HG03159 (cell line): ENCODE measurements around the gene CYP27A1.

Experiments used
- ATAC-seq: cut with Tn5 transposase; IDR thresholded peaks from one replicate; pipeline ENCODE4 v1.9.1; 2021; ENCODE audit warnings: mild to moderate bottlenecking, moderate library complexity; ENCODE audit not compliant: unreplicated experiment

The CYP27A1 gene

DNA sequence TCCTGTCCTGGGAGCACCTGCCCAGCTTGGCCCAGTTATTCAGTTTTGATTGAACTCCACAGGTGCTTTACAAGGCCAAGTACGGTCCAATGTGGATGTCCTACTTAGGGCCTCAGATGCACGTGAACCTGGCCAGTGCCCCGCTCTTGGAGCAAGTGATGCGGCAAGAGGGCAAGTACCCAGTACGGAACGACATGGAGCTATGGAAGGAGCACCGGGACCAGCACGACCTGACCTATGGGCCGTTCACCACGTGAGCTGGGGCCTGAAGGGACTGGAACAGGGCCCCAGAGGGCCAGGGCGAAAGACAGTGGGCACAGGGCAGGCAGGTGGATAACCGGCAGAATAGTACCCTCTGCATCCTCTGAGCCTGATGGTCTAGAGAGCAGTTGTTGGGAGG, 27.6 kb downstream of the CYP27A1 start:
- ATAC-seq: no peak

DNA sequence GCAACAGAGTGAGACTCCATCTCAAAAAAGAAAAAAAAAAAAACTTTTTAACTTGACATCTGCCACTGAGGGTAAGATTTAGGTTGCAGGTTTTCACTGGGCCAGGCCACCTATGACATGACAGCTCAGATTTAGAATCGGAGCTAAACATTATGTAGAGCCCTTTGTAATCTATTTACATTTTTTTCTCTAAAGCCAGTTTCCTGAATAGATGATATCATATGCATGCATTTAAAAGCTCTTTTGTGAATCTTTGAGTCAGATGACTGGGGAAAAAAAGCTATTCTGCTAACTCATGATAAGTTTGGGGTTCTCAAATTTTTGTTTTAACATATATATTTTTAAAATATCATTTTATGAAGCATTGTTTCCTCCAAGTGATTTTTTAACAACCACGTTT, 28.3 kb downstream of the CYP27A1 start:
- no peak for ATAC-seq

DNA sequence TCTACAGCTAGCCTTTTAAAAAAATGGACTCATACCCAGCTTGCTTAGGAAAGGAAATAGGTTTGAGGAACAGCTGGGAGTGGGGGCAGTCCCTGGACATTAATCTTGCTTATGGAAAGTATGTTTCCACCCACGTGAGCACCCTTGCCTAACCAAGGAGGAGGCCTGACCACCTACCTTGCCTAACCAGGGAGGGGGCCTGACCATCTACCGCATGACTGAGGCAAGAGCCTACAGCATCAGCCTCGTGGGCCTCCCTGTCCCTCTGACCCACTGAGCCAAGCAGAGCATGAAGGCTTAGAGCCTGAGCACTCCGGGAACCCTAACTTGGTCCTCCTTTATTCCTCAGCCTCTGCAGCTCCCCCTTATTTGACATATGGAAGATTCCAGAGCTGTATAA, 29.4 kb downstream of the CYP27A1 start:
- ATAC-seq: no peak

DNA sequence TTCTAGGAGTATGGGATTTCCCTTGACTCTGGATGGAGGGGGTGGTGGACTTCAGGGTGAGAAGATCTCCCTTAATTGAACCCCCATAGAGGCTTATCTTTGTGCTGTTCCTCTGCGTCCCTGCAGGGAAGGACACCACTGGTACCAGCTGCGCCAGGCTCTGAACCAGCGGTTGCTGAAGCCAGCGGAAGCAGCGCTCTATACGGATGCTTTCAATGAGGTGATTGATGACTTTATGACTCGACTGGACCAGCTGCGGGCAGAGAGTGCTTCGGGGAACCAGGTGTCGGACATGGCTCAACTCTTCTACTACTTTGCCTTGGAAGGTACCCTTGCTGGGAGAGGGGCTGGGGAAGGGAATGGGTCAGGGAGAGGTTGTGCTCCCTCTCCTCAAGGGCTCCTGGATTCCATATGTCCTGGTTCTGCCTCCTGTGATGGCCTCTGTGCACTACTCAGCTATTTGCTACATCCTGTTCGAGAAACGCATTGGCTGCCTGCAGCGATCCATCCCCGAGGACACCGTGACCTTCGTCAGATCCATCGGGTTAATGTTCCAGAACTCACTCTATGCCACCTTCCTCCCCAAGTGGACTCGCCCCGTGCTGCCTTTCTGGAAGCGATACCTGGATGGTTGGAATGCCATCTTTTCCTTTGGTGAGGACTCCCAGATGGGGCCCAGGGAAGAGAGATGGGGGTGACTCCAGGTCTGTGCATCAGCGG, 30.3 kb downstream of the CYP27A1 start:
- ATAC-seq: no peak

DNA sequence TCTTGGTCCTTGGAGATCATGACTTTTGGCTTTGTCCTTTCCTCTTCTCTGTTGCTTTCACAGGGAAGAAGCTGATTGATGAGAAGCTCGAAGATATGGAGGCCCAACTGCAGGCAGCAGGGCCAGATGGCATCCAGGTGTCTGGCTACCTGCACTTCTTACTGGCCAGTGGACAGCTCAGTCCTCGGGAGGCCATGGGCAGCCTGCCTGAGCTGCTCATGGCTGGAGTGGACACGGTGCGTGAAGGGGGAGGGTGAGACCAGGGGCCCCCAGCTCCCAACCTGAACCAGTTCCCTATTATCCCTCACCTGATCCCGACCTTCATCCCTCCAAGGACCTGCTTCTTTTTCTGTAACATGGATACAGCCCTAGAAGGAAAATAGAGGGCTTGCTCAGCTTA, 30.9 kb downstream of the CYP27A1 start:
- ATAC-seq: no peak

DNA sequence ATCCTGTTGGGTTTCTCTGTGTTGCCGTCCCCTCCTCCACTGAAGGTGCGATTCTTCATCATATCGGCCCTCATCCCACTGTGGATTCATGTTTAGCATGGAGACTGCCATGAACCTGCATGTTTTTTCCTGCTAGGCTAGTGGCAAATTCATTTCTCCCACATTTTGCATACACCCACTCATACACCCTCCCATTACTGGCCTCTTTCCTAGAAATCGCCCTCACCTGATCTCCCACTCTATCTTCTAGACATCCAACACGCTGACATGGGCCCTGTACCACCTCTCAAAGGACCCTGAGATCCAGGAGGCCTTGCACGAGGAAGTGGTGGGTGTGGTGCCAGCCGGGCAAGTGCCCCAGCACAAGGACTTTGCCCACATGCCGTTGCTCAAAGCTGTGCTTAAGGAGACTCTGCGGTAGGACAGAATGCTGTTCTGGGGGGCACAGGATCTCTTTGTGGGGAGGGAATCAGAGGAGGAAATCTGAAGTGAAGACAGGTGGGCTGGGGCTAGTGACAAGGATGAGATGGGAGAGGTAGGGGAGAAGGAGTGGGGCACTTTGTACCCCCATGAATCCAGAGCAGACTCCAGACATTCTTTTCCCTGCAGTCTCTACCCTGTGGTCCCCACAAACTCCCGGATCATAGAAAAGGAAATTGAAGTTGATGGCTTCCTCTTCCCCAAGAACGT, 32.0 kb downstream of the CYP27A1 start:
- no peak for ATAC-seq

DNA sequence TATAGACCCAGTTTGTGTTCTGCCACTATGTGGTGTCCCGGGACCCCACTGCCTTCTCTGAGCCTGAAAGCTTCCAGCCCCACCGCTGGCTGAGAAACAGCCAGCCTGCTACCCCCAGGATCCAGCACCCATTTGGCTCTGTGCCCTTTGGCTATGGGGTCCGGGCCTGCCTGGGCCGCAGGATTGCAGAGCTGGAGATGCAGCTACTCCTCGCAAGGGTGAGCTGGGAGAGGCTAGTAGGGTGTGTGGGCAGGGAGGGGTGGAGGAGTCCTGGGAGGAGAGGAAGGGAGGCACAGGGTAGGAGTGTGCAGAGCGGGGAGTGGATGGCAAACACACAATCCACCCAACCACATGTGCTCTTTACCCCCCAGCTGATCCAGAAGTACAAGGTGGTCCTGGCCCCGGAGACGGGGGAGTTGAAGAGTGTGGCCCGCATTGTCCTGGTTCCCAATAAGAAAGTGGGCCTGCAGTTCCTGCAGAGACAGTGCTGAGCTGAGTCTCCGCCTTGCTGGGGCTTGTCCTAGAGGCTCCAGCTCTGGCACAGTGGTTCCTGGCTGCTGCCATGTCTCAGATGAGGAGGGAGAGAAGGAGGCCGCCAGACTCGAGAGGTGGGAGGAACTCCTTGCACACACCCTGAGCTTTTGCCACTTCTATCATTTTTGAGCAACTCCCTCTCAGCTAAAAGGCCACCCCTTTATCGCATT, 32.7 kb downstream of the CYP27A1 start:
- no peak for ATAC-seq

DNA sequence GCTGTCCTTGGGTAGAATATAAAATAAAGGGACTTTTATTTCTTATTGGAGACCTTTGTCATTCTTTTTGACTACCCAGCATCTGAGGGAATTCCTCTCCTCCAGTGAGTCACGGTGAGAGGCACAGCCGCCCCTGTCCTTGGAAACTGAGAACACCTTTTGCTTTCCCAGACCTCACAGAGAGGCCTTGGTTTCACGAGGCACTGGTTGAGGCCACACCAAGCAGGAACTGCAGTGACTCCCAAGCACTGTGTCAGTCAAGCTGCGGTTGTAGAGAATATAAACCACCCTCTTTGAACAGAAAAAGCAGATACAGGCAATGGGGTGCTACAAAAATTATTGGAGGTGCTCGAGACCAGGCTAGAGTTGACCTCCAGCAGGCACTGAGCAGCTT, 33.3 kb downstream of the CYP27A1 start:
- ATAC-seq: no peak

DNA sequence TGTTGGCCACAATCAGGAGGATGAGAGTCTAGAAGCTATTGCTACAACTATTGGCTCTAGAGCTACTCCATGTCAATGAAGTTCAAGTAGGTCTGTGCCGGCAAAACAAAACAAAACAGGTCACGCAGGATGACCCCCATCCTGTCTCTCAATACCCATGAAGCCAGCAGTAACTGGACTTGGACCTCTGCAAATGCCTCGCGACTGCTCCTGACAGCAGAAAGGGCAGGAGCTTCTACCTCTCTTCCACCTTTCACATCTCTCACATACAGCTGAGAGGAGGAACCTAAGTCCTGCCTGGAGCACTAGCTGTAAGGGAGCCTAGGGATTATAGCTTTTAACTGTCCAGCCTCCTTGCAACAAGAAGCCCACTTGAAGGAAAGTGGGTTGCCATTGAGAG, 33.7 kb downstream of the CYP27A1 start:
- ATAC-seq: no peak

DNA sequence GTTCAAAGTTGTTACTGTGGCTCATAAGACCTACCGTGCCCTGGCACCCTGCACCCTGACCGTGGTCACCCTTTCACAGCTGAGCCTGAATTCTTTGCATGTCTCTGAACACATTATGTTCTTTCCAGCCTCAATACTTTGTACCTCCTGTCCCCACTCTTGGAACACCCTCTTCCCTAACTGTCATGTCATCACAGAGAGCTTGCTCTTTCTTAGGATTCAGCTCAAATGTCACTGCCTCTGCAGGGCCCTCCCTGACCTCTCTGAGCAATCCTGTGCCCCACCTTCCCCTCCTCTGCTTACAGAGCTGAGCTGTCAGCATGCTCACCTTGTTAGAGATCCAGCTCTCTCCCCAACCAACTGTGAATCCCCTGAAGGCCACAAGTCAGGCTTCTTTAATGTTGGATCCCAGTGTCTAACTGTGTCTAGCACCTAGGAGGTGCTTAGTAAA, 34.6 kb downstream of the CYP27A1 start:
- no peak for ATAC-seq

DNA sequence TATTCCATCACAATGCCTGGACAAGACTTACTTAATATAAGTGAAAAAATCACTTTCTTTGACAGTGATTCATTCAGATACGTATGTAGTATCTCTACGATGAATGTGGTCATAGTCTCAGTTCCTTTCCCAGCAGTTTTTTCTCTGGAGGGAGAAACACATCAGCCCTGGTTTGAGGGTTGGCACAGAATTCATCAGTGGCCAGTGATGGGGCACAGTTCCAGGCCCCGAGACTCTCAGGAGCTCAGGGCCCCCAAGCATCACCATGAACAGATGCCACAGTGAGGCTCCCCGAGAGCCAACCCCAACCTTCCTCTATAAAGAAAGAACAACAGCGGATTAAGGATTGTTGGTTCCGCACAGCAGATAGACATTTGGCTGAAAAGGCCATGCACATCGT, 37.1 kb downstream of the CYP27A1 start:
- ATAC-seq: no peak

DNA sequence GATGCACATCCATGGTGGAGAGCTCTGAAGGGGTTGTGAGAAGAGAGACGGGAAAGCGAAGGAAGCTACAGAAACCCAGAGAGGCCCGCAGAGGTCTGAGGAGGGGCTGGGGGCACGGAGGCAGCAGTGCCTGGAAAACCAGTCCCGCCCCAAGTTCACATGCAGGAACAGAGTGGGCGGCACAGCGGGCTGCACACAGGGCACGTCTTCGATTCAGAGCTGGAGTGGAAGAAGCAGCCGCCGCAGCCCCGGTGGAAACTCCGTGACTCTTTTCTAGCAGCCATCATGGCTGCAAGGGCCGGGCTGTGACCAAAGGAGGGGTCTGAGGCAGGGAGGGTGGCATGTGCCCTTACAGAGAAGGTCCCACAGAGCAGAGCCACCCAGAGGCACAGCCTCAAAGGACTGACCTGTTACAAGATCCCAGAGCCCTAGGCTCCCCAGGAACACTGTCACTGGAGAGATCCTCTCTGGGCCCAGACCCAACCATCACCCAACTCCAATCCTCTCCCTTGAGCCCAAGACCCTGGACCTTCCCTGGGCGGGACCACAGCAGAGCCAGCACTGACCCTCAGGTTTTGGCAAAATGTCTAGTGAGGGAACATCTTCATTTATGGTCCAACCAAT, 38.9 kb downstream of the CYP27A1 start:
- ATAC-seq: no peak

DNA sequence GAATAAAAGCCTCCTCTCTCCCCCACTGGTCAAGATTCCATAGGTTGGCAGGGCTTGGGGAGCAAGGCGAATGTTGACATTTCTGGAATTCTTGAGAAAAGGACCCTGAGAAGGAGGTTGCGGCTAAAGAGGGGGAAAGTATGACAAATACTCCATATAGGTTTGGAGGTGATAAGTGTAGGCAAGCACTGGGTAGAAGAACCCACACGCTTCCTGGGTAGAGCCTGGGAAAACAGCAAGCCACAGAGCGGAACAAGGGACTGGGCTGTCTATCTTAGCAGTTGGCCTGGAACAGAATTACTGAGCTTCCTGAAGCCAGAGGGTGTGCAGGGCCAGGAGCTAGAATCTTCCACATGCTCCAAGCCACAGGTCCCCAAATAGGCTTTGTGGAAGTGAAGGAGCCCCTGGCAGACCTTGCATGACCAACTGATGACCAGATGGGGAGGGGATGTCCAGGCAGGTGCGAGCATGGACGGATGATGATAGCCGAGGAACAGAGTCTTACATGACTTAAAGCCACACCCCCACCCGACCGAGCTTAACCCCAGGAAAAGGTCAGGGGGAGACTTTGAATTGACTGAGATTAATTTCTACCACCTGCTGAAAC, 39.8 kb downstream of the CYP27A1 start:
- no peak for ATAC-seq

DNA sequence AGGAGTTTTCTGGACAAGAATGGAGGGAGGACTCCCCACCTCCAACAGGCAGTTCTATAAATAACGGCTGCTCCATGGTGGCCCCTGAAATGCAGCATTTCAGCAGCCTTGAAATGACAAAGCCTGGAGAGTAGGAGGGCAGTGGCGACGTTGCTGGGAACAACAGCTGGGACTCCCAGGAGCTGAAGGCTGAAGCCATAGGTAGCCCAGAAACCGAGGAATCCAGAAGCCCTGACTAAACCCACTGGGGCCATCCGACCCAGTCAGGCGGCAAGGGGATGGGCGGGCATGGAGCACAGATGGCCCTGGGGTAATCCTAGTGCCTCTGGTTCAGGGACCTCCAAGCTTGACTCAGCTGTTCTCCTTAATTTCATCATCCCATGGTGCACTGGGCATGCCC, 40.7 kb downstream of the CYP27A1 start:
- no peak for ATAC-seq

DNA sequence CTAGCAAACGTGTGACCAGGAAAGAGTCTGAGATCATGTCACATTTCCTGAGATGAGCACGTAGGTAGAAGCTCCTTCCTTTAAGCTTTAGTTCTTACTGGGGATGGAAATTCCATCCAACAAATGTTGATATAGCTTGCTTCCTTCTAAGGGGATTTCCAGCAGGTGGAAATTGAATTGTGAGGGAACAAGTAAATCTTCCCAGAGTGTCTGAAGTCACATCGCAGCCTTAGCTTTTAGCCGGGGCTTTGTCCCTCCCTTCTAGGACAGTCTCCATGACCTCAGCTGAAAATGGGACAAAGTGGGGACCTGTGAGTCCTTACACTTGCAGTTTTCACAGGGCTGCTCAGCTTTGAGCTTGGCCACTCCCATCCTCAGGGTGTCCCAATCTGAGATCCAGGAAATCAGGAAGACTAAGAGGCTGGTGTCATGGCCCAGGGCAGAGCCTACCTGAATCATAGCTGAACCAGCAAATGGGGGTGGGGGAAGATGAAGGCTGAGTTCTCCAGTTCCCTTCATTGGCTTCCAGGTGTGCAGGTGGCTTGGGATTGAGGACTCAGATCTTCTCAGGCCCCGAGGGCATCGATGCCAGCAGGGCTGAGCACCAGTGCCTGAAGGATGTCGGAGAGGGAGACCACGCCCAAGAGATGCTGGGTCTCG, 41.4 kb downstream of the CYP27A1 start:
- no peak for ATAC-seq

DNA sequence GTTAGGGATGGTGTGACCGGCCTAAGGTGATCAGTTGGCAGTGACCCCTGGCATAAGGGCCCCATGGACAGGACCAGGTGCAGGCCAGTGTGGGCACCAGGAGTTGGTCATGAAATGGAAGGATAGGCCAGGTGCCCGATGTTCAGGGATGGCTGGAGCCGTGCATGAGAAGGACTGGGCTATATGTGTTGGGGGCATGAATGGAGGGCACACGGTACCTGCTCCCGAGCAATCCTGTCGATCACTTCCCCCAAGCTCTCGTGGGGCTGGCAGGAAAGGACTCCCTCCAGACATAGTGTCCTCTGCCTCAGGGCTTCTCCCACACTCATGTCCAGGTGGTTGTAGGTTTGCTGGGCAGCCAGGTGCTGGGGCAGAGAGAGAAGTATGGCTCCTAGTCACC, 42.1 kb downstream of the CYP27A1 start:
- ATAC-seq: no peak

DNA sequence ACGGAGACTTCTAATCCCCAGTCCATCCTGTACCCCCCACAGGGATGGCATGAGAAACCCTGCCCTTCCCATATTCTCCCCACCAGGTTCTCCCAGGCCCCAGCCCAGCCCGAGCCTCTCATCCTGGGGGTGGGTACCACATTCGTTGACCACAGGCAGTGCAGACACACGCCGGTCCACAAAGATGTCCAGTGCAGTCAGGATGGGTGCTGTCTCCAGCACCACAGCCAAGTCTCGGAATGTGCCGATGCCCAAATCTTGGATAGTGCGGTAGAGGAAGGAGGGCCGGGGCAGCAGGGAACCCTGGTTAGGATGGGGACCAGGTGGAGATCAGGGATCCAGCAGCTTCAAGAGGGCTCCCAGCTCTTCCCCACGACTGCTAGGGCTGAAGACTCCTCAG, 44.8 kb downstream of the CYP27A1 start:
- no peak for ATAC-seq

DNA sequence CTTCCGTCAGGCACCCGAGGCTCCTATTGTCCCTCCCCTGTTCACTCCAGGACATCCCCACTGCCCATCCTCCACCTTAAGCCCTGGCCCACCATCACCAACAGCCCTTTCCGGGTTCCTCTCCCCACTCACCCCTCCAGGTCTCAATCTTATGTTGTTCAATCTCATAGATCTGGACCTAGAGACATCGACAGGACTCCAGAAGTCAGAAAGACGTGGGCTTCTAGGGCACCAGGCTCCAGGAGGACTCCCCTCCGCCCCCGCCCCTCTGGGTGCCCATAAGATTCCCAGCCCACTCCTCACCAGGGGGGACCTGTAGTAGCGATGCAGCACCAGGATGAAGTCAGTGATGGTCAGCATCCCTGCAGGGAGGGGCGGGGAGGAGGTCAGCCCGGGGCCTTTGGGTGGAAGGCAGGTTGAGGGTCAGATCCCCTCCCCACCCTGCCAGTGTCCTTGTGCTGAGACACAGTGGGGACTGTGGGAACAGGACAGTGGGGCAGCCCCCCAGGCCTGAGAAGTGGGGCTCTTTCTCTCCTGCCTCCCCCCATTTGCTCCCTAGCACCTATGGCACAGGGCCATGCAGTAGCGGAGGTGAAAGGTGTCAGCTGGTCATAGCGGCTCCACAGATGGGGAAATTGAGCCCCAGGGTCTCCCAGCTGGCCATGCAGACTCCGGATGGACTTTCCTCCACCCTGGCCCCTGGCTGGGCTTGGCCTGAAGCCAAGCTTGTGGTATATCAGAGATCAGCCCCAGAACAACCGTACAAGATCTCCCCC, 45.9 kb downstream of the CYP27A1 start:
- ATAC-seq: no peak

DNA sequence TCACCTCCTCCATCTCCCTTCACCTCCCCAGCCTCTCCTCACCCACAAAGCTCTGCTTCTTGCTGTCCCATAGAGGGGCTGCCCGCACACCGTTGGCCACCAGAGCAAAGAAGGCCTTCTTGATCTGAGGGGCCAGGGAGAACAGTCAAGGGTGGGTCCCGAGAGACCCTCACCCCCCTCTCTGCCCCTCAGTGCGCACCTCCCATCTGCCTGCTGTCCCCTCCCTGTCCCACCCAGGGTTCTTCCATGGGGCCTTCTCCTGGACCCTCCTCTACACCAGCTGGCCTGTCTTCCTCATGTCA, 46.5 kb downstream of the CYP27A1 start:
- ATAC-seq: no peak

DNA sequence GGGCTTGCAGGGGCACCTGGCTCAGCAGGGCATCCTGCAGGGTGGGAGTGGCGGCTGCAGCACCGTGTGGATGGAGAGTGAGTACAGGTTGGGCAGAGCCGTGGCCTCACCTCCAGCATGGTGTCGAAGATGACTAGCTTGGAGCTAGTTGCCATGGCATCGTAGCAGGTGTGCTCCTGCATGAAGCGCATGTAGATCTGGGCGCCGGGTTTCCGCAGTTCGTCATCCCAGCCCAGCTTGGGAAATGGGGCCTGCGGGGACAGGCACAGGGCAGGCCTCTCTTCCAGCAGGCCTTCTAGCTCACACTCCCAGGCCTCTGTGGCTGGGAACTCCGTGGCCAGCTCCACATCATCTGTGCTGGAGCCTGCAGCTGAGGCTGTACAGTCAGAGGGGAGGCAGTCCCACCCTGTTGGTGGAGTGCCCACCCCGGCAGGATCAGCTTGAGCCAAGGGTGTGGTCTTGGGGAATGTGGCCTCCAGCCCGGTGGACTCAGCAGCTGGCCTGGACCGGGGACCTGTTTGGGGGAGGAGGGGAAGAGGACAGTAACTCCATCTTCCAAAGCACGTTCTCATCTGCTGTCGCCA, 48.0 kb downstream of the CYP27A1 start:
- no peak for ATAC-seq
